Epithelial cell of proximal tubule (primary cell): ENCODE data around the gene ZNF281. TPM values are rescaled to one million over a fixed set of nuclear protein-coding genes. Genes with fewer than 3 reads are reported as not detected.
"Not testable (repeated sequence)": the region's sequence is repeated elsewhere in the genome, so short reads cannot be mapped to it uniquely, and the experiment has no call there.

Experiments
- DNase-seq: peaks from one replicate; pipeline ENCODE4 v3.0.0-alpha.2; 2011; ENCODE audit warnings: low read depth
- H3K4me3 ChIP-seq: 2 replicates; pipeline ENCODE4 v1.5.1; 2011; ENCODE audit warnings: low read depth, mild to moderate bottlenecking, low read length
- total RNA-seq: library from RNA; depleted of rRNA; stranded (reverse); fragments of >200 nt; gene quantifications from 2 replicates; pipeline ENCODE4 v1.2.3, GENCODE V29; 2015
- TF ChIP-seq, protein P1 (sequence below): conservative IDR thresholded peaks from 2 replicates; pipeline ENCODE4 v1.5.1; 2012; ENCODE audit warnings: low read depth, mild to moderate bottlenecking, low read length

ZNF281 gene
- total RNA-seq, 1 donor from 2014 or later: 17.4 TPM

DNA sequence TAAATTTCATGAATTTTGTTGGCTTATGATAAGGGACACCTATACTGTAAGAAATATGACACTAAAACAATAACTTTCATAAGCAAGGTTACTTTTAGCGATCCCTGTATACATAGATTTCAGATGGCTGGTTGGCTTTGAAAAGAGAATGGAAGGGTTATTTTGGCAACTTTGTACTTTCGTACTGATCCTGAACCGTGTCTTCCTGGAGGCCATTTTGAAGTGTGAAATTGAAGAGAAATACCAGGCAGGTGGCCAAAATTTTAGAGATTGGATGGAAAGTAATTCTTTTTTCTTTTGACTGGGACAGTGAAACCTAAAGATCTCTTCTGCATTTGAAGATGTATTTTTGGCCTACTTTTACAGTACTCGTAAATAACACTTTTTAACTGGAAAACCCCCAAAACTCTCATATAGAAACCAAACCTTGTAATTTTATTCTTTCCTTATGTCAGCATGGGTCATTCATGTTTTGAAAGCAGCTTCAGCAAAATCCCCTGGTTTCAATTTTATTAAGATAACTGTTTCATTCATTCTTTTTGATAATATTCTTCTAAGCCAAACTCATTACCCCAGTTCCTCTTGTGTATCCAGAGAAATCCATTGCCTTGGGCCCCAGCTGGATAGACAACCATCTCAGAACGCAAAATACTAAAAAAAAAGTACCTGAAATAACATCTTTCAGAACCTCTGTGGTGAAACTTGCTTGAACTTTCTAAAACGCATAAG is 38.4 kb upstream of the ZNF281 start:
- DNase-seq: no peak
- TF ChIP-seq, protein P1, sequence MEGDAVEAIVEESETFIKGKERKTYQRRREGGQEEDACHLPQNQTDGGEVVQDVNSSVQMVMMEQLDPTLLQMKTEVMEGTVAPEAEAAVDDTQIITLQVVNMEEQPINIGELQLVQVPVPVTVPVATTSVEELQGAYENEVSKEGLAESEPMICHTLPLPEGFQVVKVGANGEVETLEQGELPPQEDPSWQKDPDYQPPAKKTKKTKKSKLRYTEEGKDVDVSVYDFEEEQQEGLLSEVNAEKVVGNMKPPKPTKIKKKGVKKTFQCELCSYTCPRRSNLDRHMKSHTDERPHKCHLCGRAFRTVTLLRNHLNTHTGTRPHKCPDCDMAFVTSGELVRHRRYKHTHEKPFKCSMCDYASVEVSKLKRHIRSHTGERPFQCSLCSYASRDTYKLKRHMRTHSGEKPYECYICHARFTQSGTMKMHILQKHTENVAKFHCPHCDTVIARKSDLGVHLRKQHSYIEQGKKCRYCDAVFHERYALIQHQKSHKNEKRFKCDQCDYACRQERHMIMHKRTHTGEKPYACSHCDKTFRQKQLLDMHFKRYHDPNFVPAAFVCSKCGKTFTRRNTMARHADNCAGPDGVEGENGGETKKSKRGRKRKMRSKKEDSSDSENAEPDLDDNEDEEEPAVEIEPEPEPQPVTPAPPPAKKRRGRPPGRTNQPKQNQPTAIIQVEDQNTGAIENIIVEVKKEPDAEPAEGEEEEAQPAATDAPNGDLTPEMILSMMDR: no peak
- no peak overlapping the region for H3K4me3 ChIP-seq

DNA sequence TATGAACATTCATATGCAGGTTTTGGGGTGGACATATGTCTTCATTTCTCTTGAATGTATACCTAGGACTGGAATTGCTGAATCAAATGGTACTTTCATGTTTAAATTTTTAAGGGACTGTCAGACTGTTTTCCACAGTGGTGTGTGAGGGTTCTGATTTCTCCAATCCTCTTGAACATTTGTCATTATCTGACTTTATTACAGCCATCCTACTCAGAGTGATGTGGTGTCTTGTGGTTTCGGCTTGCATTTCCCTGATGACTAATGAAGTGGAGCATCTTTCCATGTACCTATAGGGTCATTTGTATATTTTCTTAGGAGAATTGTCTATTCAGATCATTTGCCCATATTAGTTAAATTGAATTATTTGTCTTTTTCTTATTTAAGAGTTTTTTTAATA is 35.4 kb upstream of the ZNF281 start:
- no peak for DNase-seq
- H3K4me3 ChIP-seq: no peak overlapping the region
- TF ChIP-seq, protein P1: no peak

DNA sequence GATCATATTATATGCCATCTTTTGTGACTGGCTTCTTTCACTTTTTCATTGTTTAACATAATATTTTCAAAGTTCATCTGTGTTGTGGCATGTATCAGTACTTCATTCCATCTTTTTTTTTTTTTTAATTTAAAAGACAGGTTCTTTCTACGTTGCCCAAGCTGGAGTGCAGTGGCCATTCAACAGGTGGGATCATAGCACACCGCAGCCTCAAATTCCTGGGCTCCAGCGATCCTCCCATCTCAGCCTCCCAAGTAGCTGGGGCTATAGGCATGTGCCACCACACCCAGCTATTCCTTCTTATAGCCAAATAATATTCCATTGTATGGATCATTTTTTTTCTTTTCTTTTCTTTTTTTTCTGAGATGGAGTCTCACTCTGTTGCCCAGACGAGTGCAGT is 34.6 kb upstream of the ZNF281 start:
- no peak overlapping the region for H3K4me3 ChIP-seq
- DNase-seq: no peak
- TF ChIP-seq, protein P1: no peak

DNA sequence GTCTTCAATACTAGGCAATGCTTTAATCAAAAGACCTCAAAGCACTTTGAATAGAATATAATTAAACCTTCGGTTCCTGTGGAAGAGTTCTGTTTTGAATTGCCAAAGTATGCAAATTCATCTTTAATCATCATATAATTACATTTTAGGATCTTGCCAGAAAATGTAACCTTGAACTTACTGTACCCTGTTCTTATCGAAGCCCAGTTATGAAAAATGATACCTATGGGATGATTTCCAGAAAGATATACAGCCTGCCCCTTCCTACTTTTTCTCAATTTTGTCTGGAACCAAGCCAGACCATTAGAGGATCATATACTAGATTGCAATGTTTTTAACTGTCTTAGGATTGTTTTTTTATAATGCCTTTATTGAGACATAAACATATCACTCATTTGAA is 34.0 kb upstream of the ZNF281 start:
- no peak for DNase-seq
- TF ChIP-seq, protein P1: no peak
- H3K4me3 ChIP-seq: no peak overlapping the region

DNA sequence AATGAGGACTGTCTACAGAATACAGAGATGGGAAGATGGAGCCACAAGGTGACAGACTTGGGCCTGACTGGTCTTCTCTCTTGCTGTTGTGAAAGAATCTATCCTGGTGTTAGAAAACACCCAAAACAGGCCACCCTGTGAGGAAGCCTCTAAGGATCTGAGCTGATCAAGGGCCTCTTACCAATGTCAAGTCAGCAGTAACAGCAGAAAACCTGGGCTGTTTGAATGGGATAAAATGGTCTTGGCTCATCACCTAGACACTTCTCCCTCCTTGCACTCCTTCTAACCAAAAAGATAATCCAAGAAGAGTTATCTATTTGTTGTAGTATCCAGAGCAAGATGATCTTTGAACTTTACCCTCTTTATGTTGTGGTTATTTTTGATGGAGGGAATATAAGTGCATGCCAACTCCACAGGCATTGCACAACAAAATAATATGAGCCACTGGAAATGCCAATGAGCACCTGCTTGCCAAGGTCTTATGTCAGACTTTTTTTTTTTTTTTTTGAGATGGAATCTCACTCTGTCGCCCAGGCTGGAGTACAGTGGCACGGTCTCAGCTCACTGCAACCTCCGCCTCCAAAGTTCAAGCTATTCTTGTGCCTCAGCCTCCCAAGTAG is 32.8 kb upstream of the ZNF281 start:
- TF ChIP-seq, protein P1: no peak
- no peak for DNase-seq
- H3K4me3 ChIP-seq: no peak overlapping the region

DNA sequence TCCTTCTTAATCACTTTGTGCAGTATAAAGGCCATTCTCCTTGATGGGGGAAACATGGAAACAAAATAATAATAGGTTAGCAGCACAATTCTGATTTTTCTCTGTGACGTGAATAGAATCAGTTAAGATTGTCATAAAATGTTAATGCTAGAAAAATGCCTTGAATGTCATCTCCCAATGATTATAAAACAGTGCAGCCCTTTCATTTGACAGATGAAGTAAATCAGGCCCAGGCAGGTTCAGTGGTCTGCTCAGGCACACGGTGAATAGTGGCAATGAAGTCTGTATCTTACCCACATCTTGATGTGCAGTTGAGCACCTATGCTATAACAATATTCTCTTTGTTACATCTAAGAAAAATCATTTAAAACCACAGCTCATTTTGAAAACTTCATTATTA is 32.2 kb upstream of the ZNF281 start:
- TF ChIP-seq, protein P1: no peak
- no peak overlapping the region for H3K4me3 ChIP-seq
- no peak for DNase-seq

DNA sequence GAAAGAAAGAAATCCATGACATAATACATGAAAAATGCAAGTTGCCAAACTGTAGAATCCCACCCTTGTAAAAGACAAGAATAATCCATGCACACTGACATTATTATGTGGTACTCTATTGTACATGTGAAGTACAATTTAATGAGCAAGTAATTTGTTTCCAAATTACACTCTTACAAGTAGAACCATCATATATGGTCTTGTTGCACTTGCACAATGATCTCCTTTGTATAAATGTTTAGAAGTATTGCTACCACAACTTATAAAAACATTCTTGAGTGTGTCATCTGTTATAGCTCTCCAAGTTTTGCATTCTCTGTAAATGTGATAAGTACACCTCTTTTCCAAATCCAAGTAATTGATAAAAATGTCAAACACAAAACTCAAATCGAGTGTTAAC is 29.1 kb upstream of the ZNF281 start:
- TF ChIP-seq, protein P1: no peak
- H3K4me3 ChIP-seq: no peak overlapping the region
- no peak for DNase-seq

DNA sequence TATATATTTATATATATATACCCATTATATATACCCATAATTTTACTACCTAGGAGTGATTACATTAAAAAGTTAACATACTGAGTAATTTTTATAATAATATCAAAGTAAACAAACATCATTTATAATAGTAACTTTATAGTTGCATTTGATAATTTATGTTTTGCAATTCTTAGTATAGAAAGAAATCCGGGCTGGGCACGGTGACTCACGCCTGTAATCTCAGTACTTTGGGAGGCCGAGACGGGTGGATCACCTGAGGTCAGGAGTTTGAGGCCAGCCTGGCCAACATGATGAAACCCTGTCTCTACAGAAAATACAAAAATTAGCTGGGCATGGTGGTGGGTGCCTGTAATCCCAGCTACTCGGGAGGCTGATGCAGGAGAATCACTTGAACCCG is 28.6 kb upstream of the ZNF281 start:
- H3K4me3 ChIP-seq, DNase-seq: not testable (repeated sequence)
